HG03558 (cell line): ENCODE results near the gene IL31.
"Not testable (repeated sequence)": the region's sequence is repeated elsewhere in the genome, so short reads cannot be mapped to it uniquely, and the experiment has no call there.

Source experiments
- ATAC-seq: cut with Tn5 transposase; IDR thresholded peaks from one replicate; pipeline ENCODE4 v1.9.1; 2021; ENCODE audit warnings: moderate number of reproducible peaks; ENCODE audit not compliant: unreplicated experiment; ENCODE audit errors: extremely low read depth

IL31 gene

DNA sequence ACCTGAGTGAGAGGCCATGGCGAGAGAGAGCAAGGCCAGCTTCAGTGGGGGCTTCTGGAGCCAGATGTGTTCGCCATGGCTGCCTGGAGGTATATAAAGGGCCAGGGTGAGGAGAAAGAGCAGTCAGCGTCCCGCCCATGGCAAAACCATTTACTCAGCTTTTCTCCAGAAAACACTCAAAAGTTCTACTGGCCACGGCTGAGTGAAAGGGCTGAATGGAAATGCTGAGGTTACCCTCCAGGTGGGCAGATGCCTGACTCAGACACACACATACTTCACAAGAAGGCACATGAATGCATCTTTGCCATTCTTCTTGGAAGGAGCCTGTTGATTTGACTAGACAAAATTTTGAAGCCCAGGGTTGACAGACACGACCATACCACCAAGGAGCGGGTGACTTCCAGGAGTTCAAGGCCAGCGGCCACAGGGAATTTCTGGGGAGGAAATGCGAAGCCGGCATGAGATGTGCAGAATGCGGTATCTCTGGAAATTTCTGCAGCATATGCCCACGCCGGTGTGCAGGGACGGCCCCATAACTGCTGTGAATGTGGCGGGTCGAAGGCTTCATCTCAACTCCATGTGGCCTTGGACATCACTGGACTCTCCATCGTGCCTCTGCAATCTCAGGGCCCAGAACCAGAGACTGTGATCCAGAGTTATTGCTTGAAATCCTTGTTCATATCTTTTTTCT lies at the start of gene IL31:
Gene IL31, minus strand, starts transcription at position 67 of the 691 bp plus-strand sequence. Its CDS starts 49 bp downstream, at position 18.
- no peak for ATAC-seq

DNA sequence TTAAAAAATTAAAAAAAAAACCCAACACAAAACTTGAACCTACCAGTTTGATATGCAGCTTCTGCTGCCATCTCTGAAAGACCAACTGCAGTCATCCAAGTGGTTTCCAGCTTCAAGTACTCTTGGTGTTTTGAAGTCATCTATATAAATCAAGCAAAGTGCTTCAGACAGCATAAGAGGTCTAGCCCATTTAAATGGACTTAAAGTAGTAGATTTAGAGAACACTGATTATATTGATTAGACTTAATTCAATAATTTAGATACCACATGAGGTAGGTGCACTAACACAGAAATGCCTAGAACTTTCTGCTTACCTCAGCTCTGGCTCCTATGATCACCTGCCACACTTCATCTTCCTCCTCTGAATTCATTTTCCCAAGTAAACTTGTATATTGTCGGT lies 42.4 kb upstream of the IL31 start:
- ATAC-seq = no peak

DNA sequence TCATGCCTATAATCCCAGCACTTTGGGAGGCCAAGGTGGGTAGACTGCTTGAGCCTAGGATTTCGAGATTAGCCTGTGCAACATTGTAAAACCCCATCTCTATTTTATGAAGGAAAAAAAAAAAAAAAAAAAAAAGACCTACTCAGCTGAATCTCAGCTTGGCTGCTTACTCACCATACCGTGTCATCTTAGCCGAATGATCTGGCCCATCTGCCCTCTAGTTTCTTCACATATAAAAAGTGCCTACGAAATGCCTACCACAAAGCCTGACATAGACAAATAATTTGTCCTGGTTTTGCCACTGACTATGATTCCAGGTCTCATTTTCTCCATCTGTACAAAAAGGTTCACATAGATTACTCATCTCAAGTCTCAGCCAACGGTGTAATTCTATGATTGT lies 41.8 kb upstream of the IL31 start:
- no peak for ATAC-seq

DNA sequence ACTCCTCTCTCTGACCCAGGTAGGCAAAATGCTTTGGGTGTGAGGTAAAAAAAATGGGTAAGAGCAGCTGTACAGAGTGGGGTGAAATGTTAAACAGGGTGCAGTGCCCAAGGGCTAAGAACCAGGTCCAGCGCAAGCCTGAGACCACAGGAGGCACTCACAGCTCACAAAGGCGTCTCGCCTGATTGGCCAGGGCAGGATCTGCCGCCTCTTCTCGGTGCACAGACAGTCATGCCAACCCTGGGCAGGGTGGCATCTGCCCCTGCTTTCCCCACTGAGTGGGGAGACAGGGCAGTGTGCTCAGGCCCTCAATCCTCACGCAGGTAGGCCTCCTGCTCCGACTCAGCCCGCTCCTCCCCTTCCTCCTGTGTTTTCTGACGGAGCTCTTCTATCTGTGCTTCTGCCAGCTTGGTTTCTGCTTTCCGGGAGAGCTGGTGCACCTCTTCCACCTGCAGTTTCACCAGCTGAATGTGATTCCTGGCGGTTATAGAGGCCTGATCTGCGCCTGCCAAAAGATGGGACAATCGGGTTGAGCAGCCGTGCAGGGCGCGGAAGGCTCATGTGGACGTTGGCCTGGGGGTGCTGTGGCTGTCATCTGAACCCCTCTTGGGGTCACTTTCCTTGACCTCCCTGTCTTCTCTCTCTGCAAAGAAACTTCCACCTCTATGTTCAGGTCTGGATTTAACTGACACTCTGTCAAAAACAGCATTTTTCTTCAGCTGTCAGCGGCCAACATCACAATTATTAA lies 34.2 kb upstream of the IL31 start:
- ATAC-seq = no peak

DNA sequence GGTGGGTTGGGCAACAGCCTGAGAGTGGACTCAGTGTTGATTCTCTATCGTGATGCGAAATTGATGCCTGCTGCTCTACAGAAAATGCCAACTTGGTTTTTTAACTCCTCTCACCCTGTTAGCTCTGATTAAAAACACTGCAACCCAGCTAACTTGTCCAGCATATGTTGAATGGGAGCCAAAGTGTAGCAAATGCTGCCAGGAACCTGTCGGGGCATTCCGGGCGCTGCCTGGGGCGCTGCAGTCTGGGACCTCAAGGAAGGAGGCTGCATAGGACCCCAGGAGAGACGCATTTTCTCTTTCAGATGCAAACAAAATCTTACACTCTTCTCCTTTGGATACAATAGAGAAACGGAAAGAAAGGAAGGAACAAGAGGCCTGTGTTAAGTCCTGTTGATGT lies 33.4 kb upstream of the IL31 start:
- no peak for ATAC-seq

DNA sequence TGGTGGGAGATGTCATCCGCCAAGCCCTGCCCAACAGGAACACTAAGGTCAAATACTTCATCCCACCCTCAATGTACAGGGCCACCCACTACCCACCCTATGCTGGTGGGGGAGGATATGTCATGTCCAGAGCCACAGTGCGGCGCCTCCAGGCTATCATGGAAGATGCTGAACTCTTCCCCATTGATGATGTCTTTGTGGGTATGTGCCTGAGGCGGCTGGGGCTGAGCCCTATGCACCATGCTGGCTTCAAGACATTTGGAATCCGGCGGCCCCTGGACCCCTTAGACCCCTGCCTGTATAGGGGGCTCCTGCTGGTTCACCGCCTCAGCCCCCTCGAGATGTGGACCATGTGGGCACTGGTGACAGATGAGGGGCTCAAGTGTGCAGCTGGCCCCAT lies 33.0 kb upstream of the IL31 start:
- ATAC-seq = no peak

DNA sequence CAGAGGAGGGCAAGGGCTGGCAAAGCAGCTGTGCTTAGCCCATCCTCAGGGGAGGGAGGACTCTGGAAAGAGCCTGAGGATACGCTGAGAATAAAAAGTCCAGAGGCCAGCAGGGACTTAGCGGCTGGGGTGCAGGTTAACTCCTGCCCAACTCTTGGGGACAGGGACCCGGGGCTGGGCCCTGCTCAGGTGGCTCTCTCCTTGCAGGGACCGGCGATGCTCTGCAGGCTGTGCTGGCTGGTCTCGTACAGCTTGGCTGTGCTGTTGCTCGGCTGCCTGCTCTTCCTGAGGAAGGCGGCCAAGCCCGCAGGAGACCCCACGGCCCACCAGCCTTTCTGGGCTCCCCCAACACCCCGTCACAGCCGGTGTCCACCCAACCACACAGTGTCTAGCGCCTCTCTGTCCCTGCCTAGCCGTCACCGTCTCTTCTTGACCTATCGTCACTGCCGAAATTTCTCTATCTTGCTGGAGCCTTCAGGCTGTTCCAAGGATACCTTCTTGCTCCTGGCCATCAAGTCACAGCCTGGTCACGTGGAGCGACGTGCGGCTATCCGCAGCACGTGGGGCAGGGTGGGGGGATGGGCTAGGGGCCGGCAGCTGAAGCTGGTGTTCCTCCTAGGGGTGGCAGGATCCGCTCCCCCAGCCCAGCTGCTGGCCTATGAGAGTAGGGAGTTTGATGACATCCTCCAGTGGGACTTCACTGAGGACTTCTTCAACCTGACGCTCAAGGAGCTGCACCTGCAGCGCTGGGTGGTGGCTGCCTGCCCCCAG lies 32.3 kb upstream of the IL31 start:
- ATAC-seq = no peak

DNA sequence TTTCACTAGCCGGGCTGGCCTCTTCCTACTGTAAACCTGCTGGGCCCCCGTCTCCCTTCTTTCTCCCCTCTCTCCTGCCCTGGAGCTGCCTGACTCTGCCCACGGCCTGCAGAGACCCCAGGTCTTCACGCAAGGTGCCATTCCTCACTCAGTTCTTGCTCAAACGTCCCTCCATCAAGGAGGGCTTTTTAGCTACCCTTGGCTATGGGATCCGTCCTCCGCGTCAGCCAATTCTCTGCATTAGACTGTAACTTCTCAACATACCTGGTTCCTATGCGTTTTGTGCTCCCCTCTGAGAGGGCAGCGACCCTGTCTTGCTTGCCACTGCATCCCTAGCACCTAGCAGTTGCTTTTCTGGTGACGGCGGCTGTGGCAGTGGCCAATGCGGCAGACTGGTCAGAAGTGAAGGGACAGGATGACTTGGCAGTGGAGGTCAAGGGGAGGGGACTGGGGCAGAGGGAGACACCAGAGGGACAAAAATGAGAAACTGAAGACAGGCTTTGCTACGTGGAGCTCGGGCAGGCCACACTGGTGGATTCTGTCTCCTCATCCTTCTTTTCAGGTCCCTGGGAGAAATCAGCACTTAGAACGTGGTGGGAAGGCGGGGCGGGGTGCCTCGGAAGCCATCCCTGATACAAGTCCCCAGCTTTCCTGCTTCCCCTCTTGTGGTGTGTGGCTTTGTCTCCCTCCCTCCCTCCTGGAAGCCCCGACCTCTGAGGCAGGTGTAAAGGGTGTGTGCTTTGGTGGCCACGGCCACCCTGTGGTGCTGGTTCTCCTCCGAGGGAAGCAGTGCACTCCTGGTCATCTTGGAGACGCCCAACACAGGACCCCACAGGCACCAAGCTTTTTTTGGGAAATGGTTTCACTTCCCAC lies 31.3 kb upstream of the IL31 start:
- ATAC-seq = no peak

DNA sequence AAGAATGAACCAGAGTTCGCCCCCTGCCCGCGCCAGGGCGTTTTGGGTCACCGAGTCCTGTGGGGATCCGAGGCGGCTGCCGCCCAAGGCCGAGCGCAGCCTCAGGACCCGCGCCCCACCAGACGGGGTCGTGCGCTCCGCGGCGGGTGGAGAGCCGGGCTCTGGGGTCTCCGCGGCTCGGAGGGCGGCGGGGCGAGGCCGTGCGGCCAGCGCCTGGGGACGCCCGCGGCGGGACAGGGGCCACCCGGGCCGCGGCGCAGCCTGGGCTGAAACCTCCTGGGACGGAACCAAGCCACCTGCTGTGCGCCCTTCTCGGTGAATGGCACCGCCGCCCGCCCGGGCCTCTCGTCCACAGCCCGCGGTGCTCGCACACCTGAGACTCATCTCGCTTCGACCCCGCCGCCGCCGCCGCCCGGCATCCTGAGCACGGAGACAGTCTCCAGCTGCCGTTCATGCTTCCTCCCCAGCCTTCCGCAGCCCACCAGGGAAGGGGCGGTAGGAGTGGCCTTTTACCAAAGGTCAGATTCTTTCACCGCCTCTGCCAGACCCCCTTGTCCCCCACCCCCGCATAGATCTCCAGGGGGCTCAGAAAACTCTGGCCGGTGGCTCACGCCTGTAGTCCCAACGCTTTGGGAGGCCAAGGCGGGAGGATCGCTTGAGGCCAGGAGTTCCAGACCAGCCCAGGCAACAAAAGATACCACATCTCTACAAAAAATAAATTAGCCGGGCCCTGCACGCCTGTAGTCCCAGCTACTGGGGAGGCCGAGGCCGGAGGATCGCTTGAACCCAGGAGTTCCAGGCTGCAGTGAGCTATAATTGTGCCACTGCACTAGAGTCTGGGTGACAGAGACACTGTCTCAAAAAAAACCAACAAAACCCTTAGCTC lies 30.4 kb upstream of the IL31 start:
- ATAC-seq = no peak

DNA sequence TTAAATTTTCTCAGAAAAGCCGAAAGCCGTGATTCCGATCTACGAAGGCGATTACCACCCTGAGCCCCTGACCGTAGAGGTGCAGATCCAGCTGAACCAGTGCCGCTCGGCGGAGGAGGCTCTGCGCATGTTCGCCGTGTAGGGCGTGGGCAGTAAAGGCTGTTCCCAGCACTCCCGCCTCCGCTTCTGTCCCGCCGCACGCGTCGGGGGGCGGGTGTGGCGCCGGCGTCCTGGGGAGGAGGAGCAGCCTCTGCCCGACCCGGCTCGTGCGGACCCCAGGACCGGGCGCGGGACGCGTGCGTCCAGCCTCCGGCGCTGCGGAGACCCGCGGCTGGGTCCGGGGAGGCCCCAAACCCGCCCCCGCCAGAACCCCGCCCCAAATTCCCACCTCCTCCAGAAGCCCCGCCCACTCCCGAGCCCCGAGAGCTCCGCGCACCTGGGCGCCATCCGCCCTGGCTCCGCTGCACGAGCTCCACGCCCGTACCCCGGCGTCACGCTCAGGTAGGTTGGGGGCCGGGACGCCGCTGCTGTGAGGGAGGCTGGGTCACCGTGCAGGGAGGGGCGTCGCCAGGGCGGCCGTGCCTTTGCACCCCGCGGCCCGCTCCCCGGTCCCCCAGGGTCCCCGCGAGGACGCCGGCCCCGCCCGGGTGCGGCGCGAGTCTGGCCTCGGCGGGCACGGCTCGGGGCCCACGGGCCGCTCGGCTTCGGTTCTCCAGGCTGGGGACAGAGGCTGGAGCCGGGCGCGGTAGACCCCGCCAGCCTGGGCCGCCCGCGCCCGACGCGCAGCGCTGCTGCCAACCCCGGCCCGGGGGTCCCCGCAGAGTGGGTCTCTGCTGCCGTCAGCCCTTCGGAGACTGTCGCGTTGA lies 29.5 kb upstream of the IL31 start, which contains the start of gene B3GNT4:
Gene B3GNT4, plus strand, starts transcription at position 409 of the 866 bp plus-strand sequence. CDS start 910 bp downstream, outside the sequence.
- ATAC-seq = no peak

DNA sequence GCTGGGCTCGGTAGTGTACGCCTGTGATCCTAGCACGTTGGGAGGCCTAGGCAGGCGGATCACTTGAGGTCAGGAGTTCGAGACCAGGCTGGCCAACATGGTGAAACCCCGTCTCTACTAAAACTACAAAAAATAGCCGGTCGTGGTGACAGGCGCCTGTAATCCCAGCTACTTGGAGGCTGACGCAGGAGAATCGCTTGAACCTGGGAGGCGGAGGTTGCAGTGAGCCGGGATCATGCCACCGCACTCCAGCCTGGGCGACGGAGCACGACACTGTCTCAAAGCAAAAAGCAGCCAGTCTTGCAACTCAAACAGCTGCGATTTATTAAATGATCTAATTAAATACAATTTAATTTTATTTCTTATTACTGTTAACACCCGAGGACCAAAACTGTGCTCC lies 28.8 kb upstream of the IL31 start:
- ATAC-seq = not testable (repeated sequence)

DNA sequence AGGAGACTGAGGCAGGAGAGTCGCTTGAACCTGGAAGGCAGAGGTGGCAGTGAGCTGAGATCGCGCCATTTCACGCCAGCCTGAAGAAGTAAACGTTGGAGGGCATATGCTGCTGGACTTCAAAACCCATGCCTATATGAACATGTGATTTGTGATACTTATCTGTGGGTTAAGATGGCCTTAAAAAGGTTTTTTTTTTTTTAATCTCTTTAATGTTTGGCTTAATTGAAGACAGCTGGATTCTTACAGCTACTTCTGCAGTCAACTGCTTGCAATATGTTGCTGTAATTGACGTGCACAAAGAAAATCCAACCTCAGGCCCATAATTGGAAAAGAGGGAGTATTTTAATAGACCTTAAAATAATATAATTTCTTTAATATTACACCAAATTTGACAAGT lies 28.0 kb upstream of the IL31 start:
- no peak for ATAC-seq

DNA sequence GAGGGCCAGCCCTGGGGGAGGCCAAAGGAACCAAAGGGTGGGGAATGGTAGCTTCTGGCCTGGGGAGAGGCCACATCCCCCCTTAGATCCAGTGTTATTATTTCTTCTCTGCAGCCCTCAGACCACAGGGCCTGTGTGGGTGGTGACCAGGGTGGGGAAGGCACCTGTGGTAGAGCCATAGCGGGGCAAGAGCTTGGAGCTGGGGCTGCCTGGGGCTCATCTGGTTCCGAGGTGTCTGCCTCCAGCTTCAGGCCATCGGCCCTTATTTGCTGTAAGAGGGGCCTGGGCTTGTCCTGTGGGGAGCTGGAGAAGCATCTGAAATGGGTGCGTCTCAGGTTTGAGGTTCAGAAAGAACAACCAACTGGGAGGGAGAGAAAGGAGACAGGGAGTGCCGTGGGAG lies 27.4 kb upstream of the IL31 start:
- ATAC-seq = no peak

DNA sequence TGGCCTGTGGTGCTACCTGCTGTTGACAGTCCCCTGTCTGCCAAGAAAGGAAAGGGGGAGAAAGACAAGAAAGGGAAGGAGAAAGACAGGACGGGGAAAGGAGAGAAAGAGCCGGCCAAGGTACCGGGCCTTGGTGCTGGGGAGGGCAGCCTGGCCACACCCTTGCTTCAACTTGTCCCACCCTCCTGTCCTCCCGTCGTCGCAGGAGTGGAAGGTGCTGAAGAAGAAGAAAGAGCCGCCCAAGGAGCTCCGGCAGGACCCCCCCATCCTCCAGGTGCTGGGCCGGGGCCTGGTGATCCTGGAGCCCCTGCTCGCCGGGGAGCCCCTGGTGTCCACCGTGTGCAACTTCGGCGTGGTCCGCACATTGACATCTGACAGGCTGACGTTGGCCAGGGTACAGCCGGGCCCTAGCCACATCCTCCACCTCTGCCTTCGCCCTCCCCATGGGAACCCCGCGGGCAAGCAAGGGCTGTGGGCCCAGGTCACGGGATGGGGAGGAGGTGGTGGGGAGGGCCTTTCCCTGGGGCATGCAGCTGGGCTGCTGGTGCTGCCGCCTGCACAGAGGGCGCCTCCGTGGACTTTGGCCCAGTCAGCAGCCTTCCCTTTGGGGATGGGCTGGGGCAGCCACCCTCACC lies 26.6 kb upstream of the IL31 start:
- no peak for ATAC-seq

DNA sequence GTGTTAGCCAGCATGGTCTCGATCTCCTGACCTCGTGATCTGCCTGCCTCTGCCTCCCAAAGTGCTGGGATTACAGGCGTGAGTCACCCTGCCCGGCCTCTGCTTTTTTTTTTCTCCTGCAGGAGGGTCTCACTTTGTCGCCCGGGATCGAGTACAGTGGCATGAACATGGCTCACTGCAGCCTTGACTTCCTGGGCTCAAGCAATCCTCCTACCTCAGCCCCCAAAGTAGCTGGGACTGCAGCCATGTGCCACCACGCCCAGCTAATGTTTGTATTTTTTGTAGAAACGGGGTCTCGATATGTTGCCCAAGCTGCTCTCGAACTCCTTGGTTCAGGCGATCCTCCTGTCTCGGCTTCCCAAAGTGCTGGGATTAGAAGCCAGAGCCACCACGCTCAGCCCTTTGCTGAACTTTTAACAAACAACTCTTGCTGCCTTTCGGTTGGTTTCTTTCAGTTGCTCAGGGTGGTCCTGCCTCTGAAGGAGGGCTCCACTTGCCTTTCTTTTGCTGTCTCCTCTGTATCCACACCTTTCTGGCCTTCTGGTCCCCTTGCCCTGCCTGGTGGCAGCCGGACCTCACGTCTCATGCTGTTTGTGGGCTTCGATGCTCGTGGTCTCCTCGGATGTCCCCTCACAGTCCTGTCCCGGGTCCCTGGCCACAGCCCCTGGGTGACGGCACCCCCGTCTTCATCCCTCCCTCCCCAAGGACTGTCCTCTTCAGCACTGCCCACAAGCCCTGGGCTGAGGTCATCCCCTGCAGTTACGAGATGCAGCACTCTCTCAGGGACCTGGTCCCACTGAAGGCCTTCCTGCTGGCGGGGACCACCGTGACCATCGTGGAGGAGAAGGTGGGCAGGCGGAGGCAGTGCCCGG lies 25.7 kb upstream of the IL31 start:
- no peak for ATAC-seq

DNA sequence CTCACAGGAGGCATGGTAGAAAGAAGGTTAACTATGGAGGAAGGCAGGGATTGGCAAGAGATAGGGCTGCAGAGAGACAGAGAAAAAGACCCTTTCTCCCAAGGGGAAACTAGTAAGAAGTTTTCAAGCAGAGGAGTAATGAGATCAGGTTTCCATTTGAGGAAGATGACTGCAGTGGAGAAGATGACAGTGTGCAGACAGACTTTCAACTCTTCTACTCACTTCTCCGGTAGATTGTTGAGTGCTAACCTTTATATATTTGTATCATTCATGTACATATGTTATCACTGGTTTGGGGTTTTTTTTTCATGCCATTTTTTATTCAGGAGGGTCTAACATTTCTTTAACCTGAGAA lies 23.6 kb upstream of the IL31 start:
- ATAC-seq = no peak

DNA sequence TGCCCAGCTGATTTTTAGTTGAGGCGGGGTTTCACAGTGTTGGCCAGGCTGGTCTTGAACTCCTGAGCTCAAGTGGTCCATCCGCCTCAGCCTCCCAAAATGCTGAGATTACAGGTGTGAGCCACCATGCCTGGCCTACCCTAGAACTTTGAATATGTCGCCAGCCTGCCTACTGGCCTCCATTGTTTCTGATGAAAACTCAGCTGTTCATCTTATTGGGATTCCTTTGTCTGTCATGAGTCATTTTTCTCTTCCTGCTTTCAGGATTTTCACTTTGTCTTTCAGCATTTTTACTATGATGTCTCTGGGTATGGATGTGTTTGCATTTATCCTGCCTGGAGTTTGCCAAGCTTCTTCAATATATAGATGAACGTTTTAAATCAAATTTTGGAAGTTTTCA lies 21.4 kb upstream of the IL31 start:
- ATAC-seq = no peak
